HG03060 (cell line): Measurements from ENCODE around the gene ERBB2.
"Not testable (repeated sequence)": the region's sequence is repeated elsewhere in the genome, so short reads cannot be mapped to it uniquely, and the experiment has no call there.

Experiments used
- ATAC-seq: cut with Tn5 transposase; IDR thresholded peaks from one replicate; pipeline ENCODE4 v1.9.1; 2021; ENCODE audit warnings: low read depth, moderate number of reproducible peaks; ENCODE audit not compliant: unreplicated experiment

ERBB2 gene

DNA sequence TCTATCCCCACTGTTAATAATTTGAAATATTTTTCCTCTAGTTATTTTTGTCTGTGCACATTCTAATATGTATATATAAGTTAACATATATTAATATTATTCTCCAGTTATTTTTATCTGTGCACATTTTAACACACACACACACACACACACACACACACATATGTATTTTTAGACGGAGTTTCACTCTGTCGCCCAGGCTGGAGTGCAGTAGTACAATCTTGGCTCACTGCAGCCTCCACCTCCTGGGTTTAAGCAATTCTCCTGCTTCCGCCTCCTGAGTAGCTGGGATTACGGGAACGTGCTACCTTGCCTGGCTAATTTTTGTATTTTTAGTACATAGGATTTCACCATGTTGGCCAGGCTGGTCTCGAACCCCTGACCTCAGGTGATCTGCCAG is 17.8 kb downstream of the ERBB2 start:
- no peak for ATAC-seq

DNA sequence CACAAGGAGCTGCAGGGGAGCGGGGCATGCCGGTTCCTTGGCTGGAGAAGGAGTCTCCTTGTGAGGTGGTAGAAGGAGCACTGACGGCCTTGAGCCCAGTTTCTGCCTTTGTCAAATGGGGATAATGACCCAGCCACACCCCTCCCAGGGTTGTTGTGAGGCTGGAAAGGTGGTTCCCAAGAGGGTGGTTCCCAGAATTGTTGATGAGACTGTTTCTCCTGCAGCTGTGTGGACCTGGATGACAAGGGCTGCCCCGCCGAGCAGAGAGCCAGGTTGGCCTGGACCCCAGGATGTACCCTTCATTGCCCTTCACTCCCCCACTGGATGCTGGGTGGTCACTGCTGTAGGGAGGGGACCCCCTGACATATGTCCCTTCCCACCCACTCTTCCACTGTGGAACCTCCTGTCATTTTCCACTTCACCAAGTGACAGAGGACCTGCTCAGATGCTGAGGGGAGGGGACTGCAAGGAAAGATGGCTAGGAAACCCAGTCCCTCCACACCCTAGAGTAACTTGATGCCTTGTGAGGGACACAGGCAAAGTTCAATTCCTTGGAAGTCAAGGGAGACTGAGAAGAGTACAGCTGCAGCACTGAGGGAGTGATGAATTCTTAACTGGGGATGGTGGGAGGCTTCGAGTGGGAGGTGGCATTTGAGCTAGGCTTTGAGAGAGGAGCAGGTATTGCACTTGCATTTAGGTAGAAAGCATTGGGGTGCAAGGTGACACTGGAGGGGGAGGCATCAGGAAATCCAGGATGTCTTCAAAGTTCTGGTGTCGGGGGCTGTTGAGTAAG is 19.9 kb downstream of the ERBB2 start:
- no peak for ATAC-seq

DNA sequence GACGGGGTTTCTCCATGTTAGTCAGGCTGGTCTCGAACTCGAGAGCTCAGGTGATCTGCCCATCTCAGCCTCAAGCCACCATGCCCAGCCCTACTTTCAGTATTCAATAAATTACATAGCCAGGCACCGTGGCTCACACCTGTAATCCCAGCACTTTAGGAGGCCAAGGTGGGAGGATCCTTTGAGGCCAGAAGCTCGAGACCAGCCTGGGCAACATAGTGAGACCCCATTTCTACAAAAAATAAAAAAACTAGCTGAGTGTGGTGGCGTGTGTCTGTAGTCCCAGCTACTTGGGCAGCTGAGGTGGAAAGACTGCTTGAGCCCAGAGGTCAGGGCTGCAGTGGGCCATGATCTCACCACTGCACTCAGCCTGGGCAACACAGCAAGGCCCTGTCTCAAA is 22.2 kb downstream of the ERBB2 start:
- no peak for ATAC-seq

DNA sequence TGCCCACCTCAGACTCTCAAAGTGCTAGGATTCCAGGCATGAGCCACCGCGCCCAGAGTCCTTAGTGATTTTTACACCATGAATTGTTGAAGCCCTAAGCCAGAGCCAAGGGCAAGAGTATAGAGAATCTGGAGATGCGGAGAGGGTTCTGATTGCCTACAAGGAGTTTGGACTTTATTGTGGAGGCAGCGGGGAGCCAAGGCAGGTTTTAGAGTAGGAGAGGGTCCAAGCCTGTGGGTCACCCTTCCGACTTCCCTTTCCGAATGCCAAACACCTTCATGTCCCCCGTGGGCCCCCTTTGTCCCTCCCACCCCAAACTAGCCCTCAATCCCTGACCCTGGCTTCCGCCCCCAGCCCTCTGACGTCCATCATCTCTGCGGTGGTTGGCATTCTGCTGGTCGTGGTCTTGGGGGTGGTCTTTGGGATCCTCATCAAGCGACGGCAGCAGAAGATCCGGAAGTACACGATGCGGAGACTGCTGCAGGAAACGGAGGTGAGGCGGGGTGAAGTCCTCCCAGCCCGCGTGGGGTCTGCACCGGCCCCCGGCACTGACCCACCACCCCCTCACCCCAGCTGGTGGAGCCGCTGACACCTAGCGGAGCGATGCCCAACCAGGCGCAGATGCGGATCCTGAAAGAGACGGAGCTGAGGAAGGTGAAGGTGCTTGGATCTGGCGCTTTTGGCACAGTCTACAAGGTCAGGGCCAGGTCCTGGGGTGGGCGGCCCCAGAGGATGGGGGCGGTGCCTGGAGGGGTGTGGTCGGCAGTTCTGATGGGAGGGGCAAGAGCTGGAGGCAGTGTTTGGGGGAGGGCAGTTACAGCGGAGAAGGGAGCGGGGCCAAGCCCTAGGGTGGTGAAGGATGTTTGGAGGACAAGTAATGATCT is 23.3 kb downstream of the ERBB2 start:
- ATAC-seq = no peak

DNA sequence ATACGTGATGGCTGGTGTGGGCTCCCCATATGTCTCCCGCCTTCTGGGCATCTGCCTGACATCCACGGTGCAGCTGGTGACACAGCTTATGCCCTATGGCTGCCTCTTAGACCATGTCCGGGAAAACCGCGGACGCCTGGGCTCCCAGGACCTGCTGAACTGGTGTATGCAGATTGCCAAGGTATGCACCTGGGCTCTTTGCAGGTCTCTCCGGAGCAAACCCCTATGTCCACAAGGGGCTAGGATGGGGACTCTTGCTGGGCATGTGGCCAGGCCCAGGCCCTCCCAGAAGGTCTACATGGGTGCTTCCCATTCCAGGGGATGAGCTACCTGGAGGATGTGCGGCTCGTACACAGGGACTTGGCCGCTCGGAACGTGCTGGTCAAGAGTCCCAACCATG is 24.9 kb downstream of the ERBB2 start:
- no peak for ATAC-seq

DNA sequence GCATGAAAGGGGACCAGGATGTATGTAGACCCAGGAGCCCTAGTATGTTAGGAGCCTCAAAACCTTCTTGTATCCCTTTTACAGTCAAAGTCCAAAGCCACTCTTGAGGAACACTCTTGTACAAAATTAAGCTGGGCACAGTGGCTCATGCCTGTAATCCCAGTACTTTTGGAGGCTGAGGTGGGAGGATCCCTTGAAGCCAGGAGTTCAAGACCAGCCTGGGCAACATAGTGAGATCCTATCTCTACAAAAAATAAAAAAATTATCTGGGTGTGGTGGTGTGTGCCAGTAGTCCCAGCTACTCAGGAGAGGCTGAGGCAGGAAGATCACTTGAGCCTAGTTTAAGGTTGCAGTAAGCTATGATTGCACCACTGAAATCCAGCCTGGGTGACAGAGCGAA is 26.1 kb downstream of the ERBB2 start:
- ATAC-seq = not testable (repeated sequence)

DNA sequence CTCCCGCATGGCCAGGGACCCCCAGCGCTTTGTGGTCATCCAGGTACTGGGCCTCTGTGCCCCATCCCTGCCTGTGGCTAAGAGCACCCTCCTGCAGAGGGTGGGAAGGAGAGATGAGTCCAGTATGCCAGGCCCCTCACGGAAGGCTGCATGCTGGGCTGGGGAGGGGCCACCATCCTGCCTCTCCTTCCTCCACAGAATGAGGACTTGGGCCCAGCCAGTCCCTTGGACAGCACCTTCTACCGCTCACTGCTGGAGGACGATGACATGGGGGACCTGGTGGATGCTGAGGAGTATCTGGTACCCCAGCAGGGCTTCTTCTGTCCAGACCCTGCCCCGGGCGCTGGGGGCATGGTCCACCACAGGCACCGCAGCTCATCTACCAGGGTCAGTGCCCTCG is 26.8 kb downstream of the ERBB2 start:
- no peak for ATAC-seq

DNA sequence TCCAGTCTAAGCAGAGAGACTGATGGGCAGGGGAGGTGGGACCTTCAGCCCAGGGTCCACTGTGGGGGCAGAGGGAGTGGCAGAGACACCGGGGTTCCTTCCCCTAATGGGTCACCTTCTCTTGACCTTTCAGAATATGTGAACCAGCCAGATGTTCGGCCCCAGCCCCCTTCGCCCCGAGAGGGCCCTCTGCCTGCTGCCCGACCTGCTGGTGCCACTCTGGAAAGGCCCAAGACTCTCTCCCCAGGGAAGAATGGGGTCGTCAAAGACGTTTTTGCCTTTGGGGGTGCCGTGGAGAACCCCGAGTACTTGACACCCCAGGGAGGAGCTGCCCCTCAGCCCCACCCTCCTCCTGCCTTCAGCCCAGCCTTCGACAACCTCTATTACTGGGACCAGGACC is 27.7 kb downstream of the ERBB2 start:
- ATAC-seq = no peak

DNA sequence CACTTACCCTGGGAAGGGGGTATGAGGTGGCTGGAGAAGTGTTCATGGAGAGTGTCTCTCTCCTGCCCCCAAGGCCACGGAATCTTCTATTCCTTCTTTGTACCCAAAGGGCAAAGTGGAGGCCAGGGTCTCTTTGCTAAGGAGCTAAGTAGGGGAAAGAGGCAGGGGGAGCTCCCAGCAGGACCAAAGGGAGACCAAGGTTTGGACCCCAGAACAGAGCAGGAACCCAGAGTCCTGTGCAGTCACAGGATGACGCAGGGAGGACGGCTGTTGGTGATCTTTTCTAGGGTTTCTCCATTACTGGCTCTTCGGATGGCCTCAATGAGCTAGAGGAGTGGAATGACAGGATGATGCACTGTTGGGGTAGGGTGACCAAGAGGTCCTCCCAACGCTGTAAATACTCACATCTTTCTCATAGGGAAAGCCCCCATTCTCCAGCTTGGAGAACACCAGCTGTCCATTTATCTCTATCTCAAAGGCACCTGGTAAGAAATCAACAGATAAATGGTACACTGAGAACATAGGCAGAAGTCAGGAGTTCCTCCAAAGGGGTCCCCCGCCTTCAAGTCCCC is 29.5 kb downstream of the ERBB2 start:
- no peak for ATAC-seq

DNA sequence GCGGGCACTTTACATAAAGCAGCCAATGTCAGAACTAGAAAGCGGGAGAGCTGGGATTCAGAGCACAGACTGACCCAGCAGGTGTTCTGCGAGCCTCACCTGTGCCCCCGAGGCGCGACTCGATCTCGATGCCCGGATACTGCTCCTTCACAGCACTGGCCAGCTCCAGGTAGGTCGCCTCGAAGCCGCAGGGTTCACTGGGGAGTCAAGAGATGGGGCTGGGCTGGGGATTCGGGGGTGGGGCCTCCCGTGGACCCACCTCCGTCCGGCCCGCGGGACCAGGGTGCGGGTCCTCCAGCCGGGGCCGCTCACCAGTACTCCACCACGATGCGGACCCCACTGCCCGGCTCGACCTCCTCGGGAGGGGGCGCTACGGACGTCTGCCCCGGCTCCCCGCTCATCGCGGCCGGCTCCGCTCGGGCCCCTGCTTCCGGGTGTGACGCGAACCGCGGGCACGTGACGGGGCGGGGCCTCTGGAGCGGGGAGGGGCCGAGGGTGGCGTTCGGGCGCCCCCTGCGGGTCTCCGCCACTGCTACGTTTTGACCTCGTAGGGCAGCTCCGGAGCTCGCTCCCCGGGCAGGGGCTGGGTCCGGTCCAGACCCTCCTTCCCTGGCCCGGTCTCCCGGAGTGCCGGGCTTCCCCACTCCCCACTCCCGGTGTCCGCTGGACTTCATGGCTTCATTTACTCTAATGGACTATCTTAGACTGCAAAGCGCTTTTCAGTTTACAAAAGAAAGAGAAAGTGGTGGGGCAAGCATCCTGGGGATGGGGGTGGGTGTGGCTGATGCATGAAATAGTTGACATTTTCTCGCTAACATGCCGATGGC is 30.4 kb downstream of the ERBB2 start, which contains the start of gene MIEN1:
TSS of gene MIEN1 (minus strand) at position 438 of the 827 bp plus-strand sequence. CDS start at position 401, 37 bp downstream.
- peak; percentile 46 for ATAC-seq

DNA sequence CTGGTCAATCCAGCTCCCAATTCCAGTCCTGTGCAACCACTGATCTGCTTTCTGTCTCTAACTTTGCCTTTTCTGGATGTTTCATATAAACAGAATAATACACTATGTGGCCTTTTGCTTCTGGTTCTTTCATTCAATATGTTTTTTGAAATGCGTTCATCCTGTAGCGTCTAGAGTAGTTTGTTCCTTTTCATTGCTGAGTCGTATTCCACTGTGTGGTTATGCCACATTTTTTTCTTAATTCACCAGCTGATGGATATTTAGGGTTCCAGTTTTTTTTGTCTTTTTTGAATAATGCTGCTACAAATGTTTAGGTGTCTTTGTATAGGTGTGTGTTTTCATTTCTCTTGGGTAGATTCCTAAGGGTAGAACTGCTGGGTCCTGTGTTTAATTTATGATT is 32.7 kb downstream of the ERBB2 start:
- no peak for ATAC-seq

DNA sequence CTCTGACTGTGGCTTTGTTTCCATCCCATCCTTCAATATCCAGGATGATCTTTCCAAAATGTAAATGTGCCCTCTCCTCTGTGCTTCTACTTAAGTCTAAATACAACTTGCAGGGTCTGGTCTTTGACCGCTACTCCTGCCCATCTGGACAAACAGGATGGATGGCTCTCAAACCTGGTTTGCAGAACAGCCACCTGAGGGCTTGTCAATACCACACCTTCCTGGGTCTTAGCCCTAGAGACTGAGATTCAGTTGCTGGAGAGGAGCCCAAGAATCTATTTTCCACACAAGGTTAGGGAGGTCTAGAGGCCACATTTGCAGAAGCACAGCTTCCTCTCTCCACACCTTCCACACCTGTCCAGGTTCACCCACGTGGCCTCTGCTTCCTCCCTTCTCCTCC is 36.0 kb downstream of the ERBB2 start:
- ATAC-seq = no peak

DNA sequence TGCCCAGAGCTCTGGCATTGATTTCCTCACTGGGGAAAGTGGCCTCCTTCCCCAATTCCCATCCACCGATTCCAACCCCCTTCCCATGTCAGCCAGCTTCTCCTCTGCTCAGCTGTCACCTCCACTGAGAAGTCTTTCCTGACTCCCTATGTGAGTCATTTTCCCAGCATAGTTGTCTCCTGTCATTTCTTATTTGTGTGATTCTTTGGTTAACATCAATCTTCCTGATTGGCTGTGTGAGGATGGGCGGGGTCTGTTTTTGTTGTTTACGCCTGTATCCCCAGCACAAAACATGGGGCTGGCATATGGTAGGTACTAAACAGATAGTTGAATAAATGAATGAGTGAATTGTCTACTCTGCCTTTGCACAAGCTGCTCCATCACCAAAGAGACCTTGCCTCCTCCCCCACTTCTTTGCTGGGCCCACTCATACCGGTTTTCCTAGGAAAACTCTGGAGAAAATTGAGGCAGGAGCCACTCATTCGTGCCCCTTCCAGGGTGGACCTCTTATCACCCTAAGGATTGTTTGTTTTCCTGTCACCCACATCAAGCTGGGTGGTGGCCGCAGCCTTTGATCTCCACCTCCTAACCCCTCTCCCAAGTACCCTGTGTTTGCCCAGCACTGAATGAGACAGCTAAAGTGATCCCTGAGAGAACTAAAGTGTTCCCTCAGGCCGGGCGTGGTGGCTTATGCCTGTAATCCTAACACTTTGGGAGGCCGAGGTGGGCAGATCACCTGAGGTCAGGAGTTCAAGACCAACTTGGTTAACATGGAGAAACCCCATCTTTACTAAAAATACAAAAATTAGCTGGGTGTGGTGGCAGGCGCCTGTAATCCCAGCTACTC is 36.7 kb downstream of the ERBB2 start:
- no peak for ATAC-seq

DNA sequence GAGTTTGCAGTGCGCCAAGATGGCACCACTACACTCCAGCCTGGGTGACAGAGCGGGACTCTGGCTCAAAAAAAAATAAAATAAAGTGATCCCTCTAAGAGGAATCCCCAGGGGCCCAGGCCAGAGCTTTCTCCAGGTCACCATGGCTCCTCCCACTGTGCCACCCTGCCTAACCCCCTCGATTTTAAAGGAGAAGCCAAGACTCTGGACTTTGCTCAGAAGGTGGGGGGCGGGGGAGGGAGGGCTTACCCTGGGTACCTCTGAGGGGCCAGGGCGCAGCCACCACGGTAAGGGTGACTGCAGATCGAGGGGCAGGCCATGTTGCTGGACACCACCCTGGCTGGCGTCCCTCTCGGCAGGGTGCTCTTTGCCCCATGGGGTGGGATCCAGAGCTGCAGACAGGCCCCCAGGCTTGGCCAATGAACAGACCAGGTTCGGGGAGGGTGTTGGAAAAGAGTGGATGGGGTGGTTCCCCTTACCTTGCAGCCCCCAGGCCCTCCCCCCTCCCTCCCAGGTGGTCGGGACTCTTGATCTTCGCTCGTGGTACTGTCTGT is 37.4 kb downstream of the ERBB2 start:
- ATAC-seq = no peak

DNA sequence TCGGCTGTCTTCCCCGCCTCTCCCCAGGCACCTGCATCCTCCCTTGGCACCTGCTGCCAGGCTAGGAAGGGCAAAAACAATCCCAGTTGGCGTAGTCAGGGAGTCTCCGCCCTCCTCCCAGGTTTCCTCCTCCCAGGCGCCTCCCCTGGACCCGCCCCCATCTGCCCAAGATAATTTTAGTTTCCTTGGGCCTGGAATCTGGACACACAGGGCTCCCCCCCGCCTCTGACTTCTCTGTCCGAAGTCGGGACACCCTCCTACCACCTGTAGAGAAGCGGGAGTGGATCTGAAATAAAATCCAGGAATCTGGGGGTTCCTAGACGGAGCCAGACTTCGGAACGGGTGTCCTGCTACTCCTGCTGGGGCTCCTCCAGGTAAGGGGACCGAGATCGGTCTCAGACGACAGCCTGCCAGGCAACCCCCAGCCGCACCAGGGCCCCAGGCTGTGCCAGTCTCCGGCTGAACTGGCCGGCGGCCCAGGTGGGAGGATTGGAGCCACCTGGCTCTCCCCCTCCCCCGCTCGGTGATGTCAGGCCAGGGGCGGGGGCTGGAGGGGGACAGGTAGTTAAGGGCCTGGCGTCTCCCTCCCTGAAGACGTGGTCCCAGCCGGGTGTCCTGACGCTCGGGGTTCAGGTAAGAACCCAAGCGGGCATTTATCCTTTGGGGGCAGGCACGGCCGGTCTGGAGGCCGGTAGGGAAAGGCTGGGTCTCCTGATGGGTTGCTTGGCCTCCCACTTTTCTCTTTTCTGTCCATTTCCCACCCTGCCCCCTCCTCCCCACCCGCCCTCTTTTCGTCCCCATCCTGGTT is 38.1 kb downstream of the ERBB2 start, which contains the start of gene GRB7:
TSS of gene GRB7 (plus strand) at position 179 of the 808 bp plus-strand sequence. CDS start 4,364 bp downstream, outside the sequence.
- ATAC-seq = no peak

DNA sequence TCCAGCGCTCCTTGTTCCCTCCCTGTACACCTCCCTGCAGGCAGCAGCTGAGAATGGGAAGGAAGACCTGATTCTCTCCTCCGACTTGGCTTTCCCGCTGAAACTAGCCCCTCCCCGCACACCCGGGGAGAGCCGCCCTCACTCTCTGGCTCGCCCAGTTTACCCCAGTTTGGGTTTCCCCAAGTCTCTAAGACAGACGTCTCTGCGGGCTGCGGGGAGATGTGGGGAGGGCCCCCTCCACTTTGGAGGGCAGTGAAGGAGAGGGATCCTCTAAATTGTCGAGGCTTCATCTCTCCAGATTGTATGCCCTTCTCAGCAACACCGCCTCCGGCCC is 38.7 kb downstream of the ERBB2 start:
- ATAC-seq = no peak

DNA sequence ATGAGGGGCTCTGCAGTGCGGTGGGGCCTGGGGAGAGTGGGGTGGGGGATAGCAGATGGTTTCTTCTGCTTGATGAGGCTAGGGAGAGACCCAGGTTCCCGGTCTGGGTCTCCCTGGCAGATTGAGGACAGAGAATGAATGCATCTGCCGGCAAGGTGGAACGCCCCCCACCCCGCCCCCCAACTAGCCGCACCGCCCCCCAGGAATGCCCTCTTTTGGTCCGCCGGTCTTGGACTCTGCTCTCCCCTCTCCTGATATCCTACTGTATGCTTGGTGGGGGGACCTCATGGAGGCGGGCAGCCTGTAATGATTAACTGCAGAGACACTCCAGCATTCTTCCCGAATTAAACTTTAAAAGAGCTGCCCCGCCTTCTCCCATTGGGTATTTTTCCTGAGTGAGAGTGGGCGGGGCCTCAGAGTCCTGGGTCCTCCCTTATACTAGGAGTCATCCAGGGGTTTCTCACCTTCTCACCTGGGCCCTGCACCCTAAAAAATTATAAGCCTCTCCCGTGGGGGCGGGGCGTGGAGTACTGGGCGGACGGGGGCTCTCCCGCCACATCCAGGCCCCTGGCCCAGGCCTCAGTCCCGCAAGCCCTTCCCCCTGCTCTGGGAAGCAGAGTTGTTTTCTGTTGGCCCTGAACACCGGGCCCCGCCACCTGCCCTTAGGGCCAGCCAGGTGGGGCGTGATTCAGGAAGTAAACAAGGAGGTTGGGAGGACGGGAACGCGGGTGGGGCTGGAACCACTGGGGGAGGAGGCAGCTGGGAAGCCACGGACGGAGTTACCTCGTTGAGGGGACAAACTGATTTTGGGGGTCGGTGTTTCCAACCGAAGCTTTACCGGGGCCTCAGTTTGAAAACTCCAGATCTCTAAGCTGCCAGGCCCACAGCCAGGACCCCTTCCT is 39.4 kb downstream of the ERBB2 start:
- no peak for ATAC-seq
